ENCODE results near the gene DUSP9.

Gene DUSP9

DNA sequence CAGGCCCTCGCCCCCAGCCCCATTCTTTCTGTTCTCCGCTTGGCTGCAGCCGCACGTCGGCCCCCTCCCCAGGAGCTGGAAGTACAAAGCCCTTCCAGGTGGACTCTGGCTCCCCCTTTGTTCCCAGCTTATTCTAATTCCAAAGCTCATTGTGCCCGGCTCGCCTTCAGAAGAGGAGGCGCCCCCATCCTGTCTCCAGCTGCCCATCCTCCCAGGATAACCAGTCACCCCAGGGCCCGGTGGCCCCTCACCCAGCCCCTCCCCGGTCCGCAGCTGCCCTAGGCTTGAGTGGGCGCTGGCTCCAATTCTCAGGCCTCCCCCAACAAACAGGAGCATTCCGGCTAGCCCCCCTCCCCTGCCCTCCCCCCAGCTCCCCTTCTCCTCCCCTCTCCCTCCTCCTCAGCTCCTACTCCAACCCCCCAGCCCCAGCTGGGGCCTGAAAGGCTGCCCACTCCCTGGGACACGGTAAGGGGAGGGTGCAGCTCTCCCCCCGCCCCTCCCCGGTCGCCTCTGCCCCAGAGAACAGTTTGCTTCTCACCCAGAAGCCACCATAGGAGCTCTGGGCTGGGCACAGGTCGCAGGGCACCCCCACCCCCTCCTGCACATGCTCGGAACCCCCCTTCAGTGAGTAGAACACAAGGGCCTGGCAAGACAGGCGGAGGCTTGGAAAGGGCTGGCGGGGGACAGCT lies 37.6 kb downstream of the DUSP9 start:
- H3K27ac ChIP-seq (ENCODE audit: low read depth, low read length): no peak overlapping the region
- TF ChIP-seq, protein P1, sequence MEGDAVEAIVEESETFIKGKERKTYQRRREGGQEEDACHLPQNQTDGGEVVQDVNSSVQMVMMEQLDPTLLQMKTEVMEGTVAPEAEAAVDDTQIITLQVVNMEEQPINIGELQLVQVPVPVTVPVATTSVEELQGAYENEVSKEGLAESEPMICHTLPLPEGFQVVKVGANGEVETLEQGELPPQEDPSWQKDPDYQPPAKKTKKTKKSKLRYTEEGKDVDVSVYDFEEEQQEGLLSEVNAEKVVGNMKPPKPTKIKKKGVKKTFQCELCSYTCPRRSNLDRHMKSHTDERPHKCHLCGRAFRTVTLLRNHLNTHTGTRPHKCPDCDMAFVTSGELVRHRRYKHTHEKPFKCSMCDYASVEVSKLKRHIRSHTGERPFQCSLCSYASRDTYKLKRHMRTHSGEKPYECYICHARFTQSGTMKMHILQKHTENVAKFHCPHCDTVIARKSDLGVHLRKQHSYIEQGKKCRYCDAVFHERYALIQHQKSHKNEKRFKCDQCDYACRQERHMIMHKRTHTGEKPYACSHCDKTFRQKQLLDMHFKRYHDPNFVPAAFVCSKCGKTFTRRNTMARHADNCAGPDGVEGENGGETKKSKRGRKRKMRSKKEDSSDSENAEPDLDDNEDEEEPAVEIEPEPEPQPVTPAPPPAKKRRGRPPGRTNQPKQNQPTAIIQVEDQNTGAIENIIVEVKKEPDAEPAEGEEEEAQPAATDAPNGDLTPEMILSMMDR (IDR thresholded peaks at IDR 0.05; ENCODE audit: low read depth, low read length, poor library complexity, severe bottlenecking): no peak
- TF ChIP-seq EZH2phosphoT487 (IDR thresholded peaks at IDR 0.05; ENCODE audit: borderline replicate concordance, low read length): no peak

DNA sequence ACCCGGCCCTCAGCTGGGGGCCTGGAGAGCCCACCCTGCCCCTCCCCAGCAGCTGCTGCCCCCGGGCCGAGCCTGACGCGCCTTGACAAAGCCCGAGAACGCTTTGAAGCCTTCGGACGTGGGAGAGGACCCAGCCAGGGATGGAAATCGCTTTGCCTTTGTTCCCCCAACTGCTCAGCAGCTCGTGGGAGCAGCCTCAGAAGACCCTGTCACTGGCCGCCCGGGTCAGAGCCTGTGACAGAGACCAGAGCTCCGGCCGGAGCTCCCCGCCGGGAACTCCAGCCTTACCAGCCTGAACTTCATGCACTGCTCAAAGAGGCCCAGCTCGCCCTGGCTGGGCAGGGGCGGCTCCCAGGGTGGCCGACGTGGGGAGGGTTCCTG lies 38.1 kb downstream of the DUSP9 start:
- H3K79me2 ChIP-seq (ENCODE audit: control insufficient read depth, low read length): no peaks in the 10 kb centered on the region
- no peaks in the 10 kb centered on the region for H3K27me3 ChIP-seq (ENCODE audit: control insufficient read depth, low read length)
- H3K9me2 ChIP-seq (replicated peaks; ENCODE audit: control insufficient read depth, low read length): no peaks in the 10 kb centered on the region
- H4K20me1 ChIP-seq (ENCODE audit: control insufficient read depth, insufficient read depth, low read depth, low read length): no peaks in the 10 kb centered on the region
- H3F3A ChIP-seq (ENCODE audit: control insufficient read depth, insufficient read depth): no peaks in the 10 kb centered on the region
- no peaks in the 10 kb centered on the region for H3K9me3 ChIP-seq (ENCODE audit: control insufficient read depth, insufficient read depth, low read length)
- H3K4me1 ChIP-seq (ENCODE audit: control insufficient read depth, low read length): peaks cover 4% of the 10 kb centered on the region; the same call in 1 of the 2 replicates
- H3K27ac ChIP-seq (ENCODE audit: low read depth, low read length): no peak overlapping the region
- H3K4me3 ChIP-seq (ENCODE audit: low read length): no peak overlapping the region
- no peak overlapping the region for H3K4me2 ChIP-seq (ENCODE audit: low read length)
- H3K36me3 ChIP-seq (ENCODE audit: control insufficient read depth, low read length): no peaks in the 10 kb centered on the region
- TF ChIP-seq EZH2phosphoT487 (IDR thresholded peaks at IDR 0.05; ENCODE audit: borderline replicate concordance, low read length): no peak
- TF ChIP-seq, protein P1 (IDR thresholded peaks at IDR 0.05; ENCODE audit: low read depth, low read length, poor library complexity, severe bottlenecking): no peak

More for the DNA sequence above, 37.6 kb downstream of the DUSP9 start:
- Histone ChIP-seq H3K4me2 (ENCODE audit: low read length) (no peak overlapping the region), H3K36me3 (ENCODE audit: control insufficient read depth, low read length) (no peaks in the 10 kb centered on the region), H3K4me3 (ENCODE audit: low read length) (no peak overlapping the region), H3F3A (ENCODE audit: control insufficient read depth, insufficient read depth) (no peaks in the 10 kb centered on the region), H3K4me1 (ENCODE audit: control insufficient read depth, low read length) (peaks cover 4% of the 10 kb centered on the region; the same call in 1 of the 2 replicates), H3K9me2 (replicated peaks; ENCODE audit: control insufficient read depth, low read length) (no peaks in the 10 kb centered on the region), H3K27me3 (ENCODE audit: control insufficient read depth, low read length) (no peaks in the 10 kb centered on the region), H3K9me3 (ENCODE audit: control insufficient read depth, insufficient read depth, low read length) (no peaks in the 10 kb centered on the region), H4K20me1 (ENCODE audit: control insufficient read depth, insufficient read depth, low read depth, low read length) (no peaks in the 10 kb centered on the region), H3K79me2 (ENCODE audit: control insufficient read depth, low read length) (no peaks in the 10 kb centered on the region)

DNA sequence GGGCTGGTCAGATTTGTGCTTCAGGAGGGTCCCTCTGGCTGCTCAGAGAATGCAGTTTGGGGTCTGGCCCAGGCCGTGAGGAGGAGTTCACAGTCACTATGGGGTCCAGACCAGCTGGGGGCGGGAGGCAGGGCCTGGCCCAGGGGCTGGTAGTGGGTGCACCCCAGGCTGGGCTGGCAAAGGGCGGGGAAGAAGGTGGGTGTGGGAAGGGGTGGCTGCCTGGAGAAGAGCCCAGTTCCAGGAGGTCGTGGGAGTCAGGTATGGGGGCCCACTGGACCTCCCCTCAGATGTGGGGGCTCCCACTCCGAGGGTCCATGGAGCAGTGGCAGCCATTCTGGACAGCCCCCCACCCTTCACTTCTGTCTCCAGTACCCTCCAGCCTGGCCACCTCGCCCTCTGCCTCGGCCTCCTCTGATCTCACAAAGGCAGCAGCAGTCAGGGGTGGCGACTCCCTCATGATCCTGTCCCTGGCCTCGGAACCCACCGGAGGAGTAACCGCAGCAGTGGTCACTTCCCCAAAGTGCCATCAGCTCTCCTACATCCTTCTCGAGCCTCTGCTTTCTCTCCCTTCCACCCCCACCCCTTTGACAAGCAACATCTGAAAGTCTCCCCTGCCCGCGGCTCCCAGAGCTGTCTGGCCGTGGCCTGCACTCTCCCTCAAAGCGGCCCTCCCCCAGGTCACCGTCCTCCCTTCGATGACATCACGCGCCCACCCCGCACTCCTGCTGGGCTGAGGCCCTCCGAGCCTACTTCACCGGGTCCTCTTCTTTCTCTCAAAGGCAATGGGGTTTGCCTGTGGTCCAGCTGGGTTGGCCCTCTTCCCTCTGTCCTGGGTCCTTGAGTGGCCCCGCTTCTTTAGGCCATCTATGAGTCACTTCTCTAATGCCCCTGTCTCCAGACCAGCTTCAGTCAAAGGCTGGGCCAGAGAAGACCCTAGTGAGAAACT lies 39.0 kb downstream of the DUSP9 start:
- Histone ChIP-seq H3K4me1 (ENCODE audit: control insufficient read depth, low read length) (peaks cover 4% of the 10 kb centered on the region; the same call in 1 of the 2 replicates), H3K4me2 (ENCODE audit: low read length) (no peak overlapping the region), H3K9me2 (replicated peaks; ENCODE audit: control insufficient read depth, low read length) (no peaks in the 10 kb centered on the region), H4K20me1 (ENCODE audit: control insufficient read depth, insufficient read depth, low read depth, low read length) (no peaks in the 10 kb centered on the region), H3K4me3 (ENCODE audit: low read length) (no peak overlapping the region), H3K79me2 (ENCODE audit: control insufficient read depth, low read length) (no peaks in the 10 kb centered on the region), H3F3A (ENCODE audit: control insufficient read depth, insufficient read depth) (no peaks in the 10 kb centered on the region), H3K27ac (ENCODE audit: low read depth, low read length) (no peak overlapping the region), H3K36me3 (ENCODE audit: control insufficient read depth, low read length) (no peaks in the 10 kb centered on the region), H3K9me3 (ENCODE audit: control insufficient read depth, insufficient read depth, low read length) (no peaks in the 10 kb centered on the region), H3K27me3 (ENCODE audit: control insufficient read depth, low read length) (no peaks in the 10 kb centered on the region)
- no peak for TF ChIP-seq EZH2phosphoT487 (IDR thresholded peaks at IDR 0.05; ENCODE audit: borderline replicate concordance, low read length)
- TF ChIP-seq, protein P1 (IDR thresholded peaks at IDR 0.05; ENCODE audit: low read depth, low read length, poor library complexity, severe bottlenecking): no peak

Data from DOHH2 (cell line).